Activated naive CD8-positive, alpha-beta T cell treated with anti-CD3 and anti-CD28 coated beads for 36 hours (primary cell): ENCODE data around the gene SLC25A21. TPM values are rescaled to one million over a fixed set of nuclear protein-coding genes. Genes with fewer than 3 reads are reported as not detected.
"Not testable (repeated sequence)": the region's sequence is repeated elsewhere in the genome, so short reads cannot be mapped to it uniquely, and the experiment has no call there.

Experiments used
- DNase-seq: peaks from one replicate; pipeline ENCODE4 v3.0.0; 2021
- H3K27ac Mint-ChIP-seq: one replicate; pipeline ENCODE4 v1.8.0; 2022; ENCODE audit warnings: mild to moderate bottlenecking, moderate library complexity, mixed read lengths
- H3K27me3 Mint-ChIP-seq: one replicate; pipeline ENCODE4 v1.8.0; 2022; ENCODE audit warnings: mild to moderate bottlenecking, mixed read lengths
- H3K36me3 Mint-ChIP-seq: one replicate; pipeline ENCODE4 v1.8.0; 2021; ENCODE audit warnings: mild to moderate bottlenecking, mixed read lengths
- H3K4me1 Mint-ChIP-seq: one replicate; pipeline ENCODE4 v1.8.0; 2021; ENCODE audit warnings: mixed read lengths
- H3K4me3 Mint-ChIP-seq: one replicate; pipeline ENCODE4 v1.8.0; 2022; ENCODE audit warnings: mild to moderate bottlenecking, moderate library complexity, mixed read lengths
- H3K9me3 Mint-ChIP-seq: one replicate; pipeline ENCODE4 v1.8.0; 2022; ENCODE audit warnings: mixed read lengths
- total RNA-seq, 2 experiments: library from RNA; stranded (reverse); gene quantifications; one replicate each; pipeline ENCODE4 v1.2.3, GENCODE V29; 2021

Gene SLC25A21
- total RNA-seq, 2 experiments from 2014 or later = not detected

DNA sequence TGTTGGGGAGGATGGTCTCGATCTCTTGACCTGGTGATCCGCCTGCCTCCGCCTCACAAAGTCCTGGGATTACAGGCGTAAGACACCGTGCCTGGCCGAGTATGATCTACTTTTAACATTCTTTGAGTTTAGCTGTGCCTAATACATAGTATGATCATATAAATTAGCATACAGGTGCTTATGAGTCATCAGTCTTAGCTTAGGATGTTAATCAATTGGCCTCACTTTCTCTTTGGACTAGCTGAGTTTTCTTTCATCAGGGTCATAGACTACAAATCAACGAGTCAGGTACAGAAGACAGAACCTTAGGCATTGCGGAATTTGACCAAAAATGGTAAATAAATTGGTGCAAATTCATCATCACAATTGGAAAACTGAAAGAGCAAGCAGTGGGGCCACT is 2.2 kb downstream of the SLC25A21 start:
- no peak for DNase-seq
- no peaks in the 10 kb centered on the region for H3K36me3 Mint-ChIP-seq
- H3K4me1 Mint-ChIP-seq = peaks cover 2% of the 10 kb centered on the region
- H3K27ac Mint-ChIP-seq = no peak overlapping the region
- H3K9me3 Mint-ChIP-seq = peaks cover 2% of the 10 kb centered on the region
- H3K27me3 Mint-ChIP-seq = peaks cover 42% of the 10 kb centered on the region
- H3K4me3 Mint-ChIP-seq = no peak overlapping the region

- peaks cover 2% of the 10 kb centered on the region for H3K4me1 Mint-ChIP-seq
- peaks cover 34% of the 10 kb centered on the region for H3K27me3 Mint-ChIP-seq
- no peak overlapping the region for H3K4me3 Mint-ChIP-seq
- H3K9me3 Mint-ChIP-seq = peaks cover 2% of the 10 kb centered on the region
- no peaks in the 10 kb centered on the region for H3K36me3 Mint-ChIP-seq
- no peak for DNase-seq
- H3K27ac Mint-ChIP-seq = no peak overlapping the region
These were observed 3.7 kb downstream of the SLC25A21 start for GRCh38 chr14:37168721-37169120.

DNA sequence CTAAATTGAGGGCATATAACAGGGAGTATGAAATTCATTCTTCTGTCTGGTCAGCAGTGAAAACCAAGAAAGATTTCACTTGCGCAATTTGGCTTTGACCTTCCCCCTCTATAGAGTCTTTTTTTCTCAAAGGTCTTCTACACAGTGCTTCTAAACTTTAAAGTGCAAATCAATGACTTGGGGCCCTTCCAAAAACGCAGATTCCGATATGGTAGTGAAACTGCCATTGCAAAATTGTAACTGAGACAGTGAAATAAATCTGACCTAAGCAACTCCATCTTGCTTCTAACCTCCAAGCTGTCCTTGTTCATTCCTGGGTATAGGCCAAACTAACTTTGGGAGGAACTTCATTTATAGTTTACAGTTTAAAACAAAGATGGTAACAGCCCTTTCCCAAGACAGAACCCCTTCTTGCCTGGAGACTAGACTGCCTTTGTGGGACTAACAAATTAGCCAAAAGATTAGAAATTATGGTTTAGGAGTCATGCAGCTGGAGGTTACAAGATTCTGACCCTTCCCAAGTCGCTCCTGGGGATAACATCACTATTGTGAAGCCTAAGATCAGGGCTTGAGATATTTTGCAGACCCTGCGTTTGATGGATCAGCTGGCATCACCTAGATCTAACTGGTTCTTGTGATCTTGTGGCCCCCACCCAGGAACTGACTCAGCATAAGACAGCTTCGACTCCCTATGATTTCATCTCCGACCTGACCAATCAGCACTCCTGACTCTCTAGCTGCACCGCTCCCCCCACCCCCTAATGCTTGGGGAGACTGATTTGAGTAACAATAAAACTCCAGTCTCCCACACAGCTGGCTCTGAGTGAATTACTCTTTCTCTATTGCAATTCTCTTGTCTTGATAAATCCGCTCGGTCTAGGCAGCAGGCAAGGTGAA is 5.0 kb downstream of the SLC25A21 start:
- Mint-ChIP-seq H3K36me3 (no peaks in the 10 kb centered on the region), H3K27me3 (peaks cover 24% of the 10 kb centered on the region), H3K4me3 (no peak overlapping the region), H3K27ac (no peak overlapping the region), H3K4me1 (peaks cover 2% of the 10 kb centered on the region), H3K9me3 (peaks cover 2% of the 10 kb centered on the region)
- no peak for DNase-seq

DNA sequence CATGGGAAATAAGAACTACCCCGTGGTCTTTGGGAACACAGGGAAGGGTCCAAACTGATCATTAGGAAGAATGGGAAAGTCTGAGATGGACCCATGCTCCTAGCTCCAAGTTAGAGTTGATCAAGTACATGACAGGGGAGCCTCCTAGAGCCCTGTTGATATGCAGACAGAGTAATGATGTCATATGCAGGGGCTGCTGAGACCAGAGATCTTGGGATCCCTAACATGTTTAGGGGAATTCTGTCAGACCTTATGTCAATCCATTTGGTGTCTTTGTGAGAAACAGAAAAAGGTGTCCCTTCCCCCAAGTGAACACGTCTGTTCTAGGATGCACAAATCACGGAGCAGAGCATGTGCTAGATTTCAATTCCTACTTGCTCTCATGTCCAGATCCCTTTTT is 6.6 kb downstream of the SLC25A21 start:
- H3K4me1 Mint-ChIP-seq = no peaks in the 10 kb centered on the region
- H3K9me3 Mint-ChIP-seq = peaks cover 2% of the 10 kb centered on the region
- DNase-seq = no peak
- H3K36me3 Mint-ChIP-seq = no peaks in the 10 kb centered on the region
- no peak overlapping the region for H3K4me3 Mint-ChIP-seq
- H3K27me3 Mint-ChIP-seq = peaks cover 14% of the 10 kb centered on the region
- no peak overlapping the region for H3K27ac Mint-ChIP-seq

DNA sequence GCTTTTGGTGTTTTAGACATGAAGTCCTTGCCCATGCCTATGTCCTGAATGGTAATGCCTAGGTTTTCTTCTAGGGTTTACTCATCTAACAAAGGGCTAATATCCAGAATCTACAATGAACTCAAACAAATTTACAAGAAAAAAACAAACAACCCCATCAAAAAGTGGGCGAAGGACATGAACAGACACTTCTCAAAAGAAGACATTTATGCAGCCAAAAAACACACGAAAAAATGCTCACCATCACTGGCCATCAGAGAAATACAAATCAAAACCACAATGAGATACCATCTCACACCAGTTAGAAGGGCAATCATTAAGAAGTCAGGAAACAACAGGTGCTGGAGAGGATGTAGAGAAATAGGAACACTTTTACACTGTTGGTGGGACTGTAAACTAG is 10.1 kb downstream of the SLC25A21 start:
- peaks cover 16% of the 10 kb centered on the region for H3K9me3 Mint-ChIP-seq
- not testable (repeated sequence) for H3K4me3 Mint-ChIP-seq, H3K36me3 Mint-ChIP-seq, H3K4me1 Mint-ChIP-seq, H3K27me3 Mint-ChIP-seq, DNase-seq, H3K27ac Mint-ChIP-seq

- H3K9me3 Mint-ChIP-seq = peaks cover 25% of the 10 kb centered on the region
- DNase-seq = no peak
- H3K27ac Mint-ChIP-seq = no peak overlapping the region
- no peaks in the 10 kb centered on the region for H3K36me3 Mint-ChIP-seq
- no peaks in the 10 kb centered on the region for H3K27me3 Mint-ChIP-seq
- H3K4me3 Mint-ChIP-seq = no peak overlapping the region
- H3K4me1 Mint-ChIP-seq = no peaks in the 10 kb centered on the region
These were observed 14.4 kb downstream of the SLC25A21 start for GRCh38 chr14:37157987-37158386.

GRCh38 chr14:37153483-37153882 is 18.9 kb downstream of the SLC25A21 start:
- Mint-ChIP-seq H3K36me3 (no peaks in the 10 kb centered on the region), H3K4me1 (no peaks in the 10 kb centered on the region), H3K27ac (no peak overlapping the region), H3K27me3 (no peaks in the 10 kb centered on the region), H3K4me3 (no peak overlapping the region), H3K9me3 (peaks cover 12% of the 10 kb centered on the region)
- no peak for DNase-seq

GRCh38 chr14:37153005-37153404 is 19.4 kb downstream of the SLC25A21 start:
- no peaks in the 10 kb centered on the region for H3K4me1 Mint-ChIP-seq
- no peak overlapping the region for H3K4me3 Mint-ChIP-seq
- H3K36me3 Mint-ChIP-seq = no peaks in the 10 kb centered on the region
- no peaks in the 10 kb centered on the region for H3K27me3 Mint-ChIP-seq
- no peak overlapping the region for H3K27ac Mint-ChIP-seq
- DNase-seq = no peak
- H3K9me3 Mint-ChIP-seq = peaks cover 12% of the 10 kb centered on the region

DNA sequence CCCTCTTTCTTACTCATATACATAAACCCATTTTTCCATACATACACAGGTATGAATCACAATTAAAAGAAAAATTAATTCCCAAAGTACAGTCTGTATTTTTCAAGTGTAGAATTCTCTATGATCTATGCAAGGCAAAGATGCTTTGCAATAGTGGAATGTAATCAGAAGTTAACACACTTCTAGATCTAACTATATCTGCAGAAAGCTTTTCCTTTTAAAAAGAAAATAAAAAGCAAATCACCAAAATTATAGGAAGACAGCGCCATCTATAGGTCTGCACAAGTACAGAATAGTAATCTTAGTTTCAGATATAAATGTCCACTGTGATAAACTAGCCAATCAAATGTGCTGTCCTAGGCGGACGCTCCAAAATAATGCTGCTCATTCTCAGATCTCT is 22.0 kb downstream of the SLC25A21 start:
- H3K4me3 Mint-ChIP-seq = no peak overlapping the region
- H3K4me1 Mint-ChIP-seq = no peaks in the 10 kb centered on the region
- no peak overlapping the region for H3K27ac Mint-ChIP-seq
- no peak for DNase-seq
- H3K36me3 Mint-ChIP-seq = no peaks in the 10 kb centered on the region
- peaks cover 8% of the 10 kb centered on the region for H3K9me3 Mint-ChIP-seq
- no peaks in the 10 kb centered on the region for H3K27me3 Mint-ChIP-seq

DNA sequence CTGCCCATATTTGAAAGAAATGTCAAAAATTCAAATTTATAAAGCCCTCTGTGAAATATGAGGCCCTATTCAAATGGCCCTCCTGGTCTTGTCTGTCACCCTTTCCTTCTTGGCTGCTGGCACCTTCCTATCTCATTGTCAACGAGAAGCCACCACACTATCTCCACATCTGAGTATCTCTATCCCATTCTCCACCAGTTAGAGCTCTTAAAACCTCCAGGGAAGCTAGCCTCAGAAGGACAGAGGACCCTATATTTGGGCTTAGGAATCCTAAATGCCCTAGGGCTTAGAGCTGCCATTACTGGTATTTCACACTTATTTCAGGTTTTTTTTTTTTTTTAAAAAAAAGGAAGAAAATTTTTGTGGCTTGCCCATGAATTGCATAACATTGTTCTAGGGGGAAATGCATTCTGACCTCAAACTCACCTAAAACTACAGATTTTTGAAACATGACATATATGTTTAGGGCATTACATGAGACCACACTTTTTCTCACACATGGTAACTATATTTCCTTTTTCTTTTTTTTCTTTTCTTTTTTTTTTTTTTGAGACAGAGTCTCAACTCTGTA is 25.0 kb downstream of the SLC25A21 start:
- H3K27ac Mint-ChIP-seq = no peak overlapping the region
- no peaks in the 10 kb centered on the region for H3K36me3 Mint-ChIP-seq
- no peak overlapping the region for H3K4me3 Mint-ChIP-seq
- no peaks in the 10 kb centered on the region for H3K4me1 Mint-ChIP-seq
- no peaks in the 10 kb centered on the region for H3K9me3 Mint-ChIP-seq
- H3K27me3 Mint-ChIP-seq = no peaks in the 10 kb centered on the region
- no peak for DNase-seq

DNA sequence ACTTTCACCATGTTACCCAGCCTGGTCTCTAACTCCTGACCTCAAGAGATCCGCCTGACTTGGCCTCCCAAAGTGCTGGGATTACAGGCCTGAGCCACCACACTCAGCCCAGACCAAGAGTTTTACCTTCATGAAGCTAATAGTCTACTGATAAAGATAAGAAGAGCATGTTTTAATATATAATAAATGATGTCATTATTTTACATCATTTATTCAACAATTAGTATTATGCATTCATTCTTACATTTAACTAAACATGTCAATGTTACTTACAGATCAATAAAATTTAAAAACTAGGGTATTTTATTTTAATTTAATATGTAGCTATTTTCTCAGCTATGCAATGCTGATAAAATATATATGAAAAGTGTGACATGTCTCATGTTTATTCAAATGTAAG is 26.0 kb downstream of the SLC25A21 start:
- H3K9me3 Mint-ChIP-seq, H3K4me1 Mint-ChIP-seq, H3K27me3 Mint-ChIP-seq, H3K27ac Mint-ChIP-seq, DNase-seq, H3K4me3 Mint-ChIP-seq, H3K36me3 Mint-ChIP-seq: not testable (repeated sequence)

- Mint-ChIP-seq H3K4me3 (no peak overlapping the region), H3K27me3 (no peaks in the 10 kb centered on the region), H3K9me3 (no peaks in the 10 kb centered on the region), H3K36me3 (no peaks in the 10 kb centered on the region), H3K27ac (no peak overlapping the region), H3K4me1 (no peaks in the 10 kb centered on the region)
- no peak for DNase-seq
These were observed 27.0 kb downstream of the SLC25A21 start for GRCh38 chr14:37145395-37145794.

DNA sequence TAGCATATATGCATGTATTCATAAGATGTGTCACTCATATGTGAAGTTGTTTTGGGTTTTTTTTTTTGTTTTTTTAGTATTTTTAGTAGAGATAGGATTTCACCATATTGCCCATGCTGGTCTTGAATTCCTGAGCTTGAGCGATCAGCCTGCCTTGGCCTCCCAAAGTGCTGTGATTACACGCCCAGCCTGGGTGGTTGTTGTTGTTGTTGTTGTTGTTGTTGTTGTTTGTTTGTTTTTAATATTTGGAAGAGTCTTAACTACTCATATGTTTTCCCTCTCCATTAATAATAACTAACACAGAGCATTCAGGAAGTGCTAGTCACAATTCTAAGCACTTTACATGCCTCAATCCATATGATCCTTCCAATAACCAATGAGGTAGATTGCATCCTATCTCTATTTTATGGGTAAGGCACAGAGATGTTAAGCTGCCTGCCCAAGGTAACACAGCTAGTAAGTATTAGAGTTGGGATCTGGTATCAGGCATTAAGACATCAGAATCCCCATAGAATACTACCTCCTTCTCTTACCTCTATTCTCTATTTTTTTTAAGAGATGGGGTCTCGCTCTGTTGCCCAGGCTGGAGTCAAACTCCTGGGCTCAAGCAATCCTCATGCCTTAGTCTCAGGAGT is 27.6 kb downstream of the SLC25A21 start:
- H3K4me3 Mint-ChIP-seq = no peak overlapping the region
- H3K36me3 Mint-ChIP-seq = no peaks in the 10 kb centered on the region
- no peaks in the 10 kb centered on the region for H3K9me3 Mint-ChIP-seq
- H3K27me3 Mint-ChIP-seq = no peaks in the 10 kb centered on the region
- no peak overlapping the region for H3K27ac Mint-ChIP-seq
- no peak for DNase-seq
- H3K4me1 Mint-ChIP-seq = no peaks in the 10 kb centered on the region

GRCh38 chr14:37143475-37143874 is 28.9 kb downstream of the SLC25A21 start:
- Mint-ChIP-seq H3K9me3 (no peaks in the 10 kb centered on the region), H3K27ac (no peak overlapping the region), H3K27me3 (no peaks in the 10 kb centered on the region), H3K4me1 (no peaks in the 10 kb centered on the region), H3K4me3 (no peak overlapping the region), H3K36me3 (no peaks in the 10 kb centered on the region)
- no peak for DNase-seq

- no peak for DNase-seq
- H3K36me3 Mint-ChIP-seq = no peaks in the 10 kb centered on the region
- no peaks in the 10 kb centered on the region for H3K4me1 Mint-ChIP-seq
- H3K9me3 Mint-ChIP-seq = no peaks in the 10 kb centered on the region
- H3K27me3 Mint-ChIP-seq = no peaks in the 10 kb centered on the region
- H3K27ac Mint-ChIP-seq = no peak overlapping the region
- no peak overlapping the region for H3K4me3 Mint-ChIP-seq
These were observed 29.5 kb downstream of the SLC25A21 start for GRCh38 chr14:37142835-37143401.
